Panc1 (cell line): Measurements from ENCODE around the gene NCAM1. TPM values are rescaled to one million over a fixed set of nuclear protein-coding genes. Genes with fewer than 3 reads are reported as not detected.

Source experiments
- ATAC-seq: fragments of 200-7000 bp; cut with Tn5 transposase; 2 replicates; pipeline ENCODE4 v1.9.1; 2020; ENCODE audit warnings: mild to moderate bottlenecking, moderate library complexity
- BruUV-seq: library from RNA; stranded (reverse); fragments of 400-500 nt; replicated peaks from 2 replicates; lab custom pipeline; 2021; lab: Mats Ljungman, UMichigan
- CTCF ChIA-PET: fragments of 300-600 bp; sonication (Branson Sonifier 250); formaldehyde crosslinking; loops from one replicate; lab custom pipeline; 2022; ENCODE audit warnings: antibody characterized with exemption; lab: Charles Lee
- POLR2A ChIA-PET: fragments of 300-600 bp; sonication (Branson Sonifier 250); formaldehyde crosslinking; loops from one replicate; lab custom pipeline; 2022; ENCODE audit warnings: antibody characterized with exemption; lab: Charles Lee
- DNase-seq: peaks from one replicate; pipeline ENCODE4 v3.0.0-alpha.2; 2010; ENCODE audit warnings: low read depth, low spot score
- H3K27ac ChIP-seq: 2 replicates; pipeline ENCODE4 v1.5.1; 2011; ENCODE audit warnings: mild to moderate bottlenecking, low read length, inconsistent platforms
- H3K27me3 ChIP-seq: fragments of 200-500 bp; sonication (Bioruptor generic); 2 replicates; pipeline ENCODE4 v1.6.0; 2014; ENCODE audit warnings: low read length, inconsistent platforms; ENCODE audit not compliant: control insufficient read depth, insufficient read depth
- H3K36me3 ChIP-seq: fragments of 200-500 bp; sonication (Bioruptor generic); 2 replicates; pipeline ENCODE4 v1.5.1; 2014; ENCODE audit warnings: inconsistent platforms, mild to moderate bottlenecking, low read length, moderate library complexity; ENCODE audit not compliant: control insufficient read depth, insufficient read depth
- H3K4me1 ChIP-seq: 2 replicates; pipeline ENCODE4 v1.5.1; 2011; ENCODE audit warnings: inconsistent platforms, mild to moderate bottlenecking, low read length, moderate library complexity; ENCODE audit not compliant: control insufficient read depth, insufficient read depth
- H3K4me3 ChIP-seq, 2 experiments: 2 replicates each; pipeline ENCODE4 v1.5.1; 2011 to 2012; ENCODE audit warnings: low read depth in 2 of 2, low read length in 2 of 2, mild to moderate bottlenecking in 2 of 2, inconsistent platforms in 1 of 2, moderate library complexity in 1 of 2
- H3K9me3 ChIP-seq: fragments of 200-500 bp; sonication (Bioruptor generic); 2 replicates; pipeline ENCODE4 v1.5.1; 2014; ENCODE audit warnings: low read depth, mild to moderate bottlenecking, inconsistent platforms, low read length, moderate library complexity; ENCODE audit not compliant: control insufficient read depth, insufficient read depth
- POLR2AphosphoS5 ChIP-seq: IDR thresholded peaks from 2 replicates; pipeline ENCODE4 v1.6.1; 2012; ENCODE audit warnings: mild to moderate bottlenecking, low read depth, low read length, moderate library complexity
- SIN3A ChIP-seq: IDR thresholded peaks from 2 replicates; pipeline ENCODE4 v1.6.1; 2012; ENCODE audit warnings: low read depth, mild to moderate bottlenecking, low read length, moderate library complexity, borderline replicate concordance; ENCODE audit not compliant: insufficient read depth
- TCF7L2 ChIP-seq: IDR thresholded peaks from 2 replicates; pipeline ENCODE4 v1.6.1; 2011; ENCODE audit warnings: mild to moderate bottlenecking, low read depth, low read length, inconsistent platforms
- in situ Hi-C: cut with HindIII; loops from 2 replicates; pipeline ENCODE4 v1.10.0; 2016; ENCODE audit warnings: low sequenced_read_pairs, low pct_unique_long_range_greater_than_20kb
- intact Hi-C: fragments of 100-400 bp; cut with micrococcal nuclease; formaldehyde crosslinking; loops from one replicate; pipeline ENCODE4 v1.10.0; 2022; ENCODE audit not compliant: unreplicated experiment
- total RNA-seq: library from RNA; stranded (reverse); gene quantifications from one replicate; pipeline ENCODE4 v1.2.1, GENCODE V29; 2021; ENCODE audit not compliant: unreplicated experiment
- TF ChIP-seq, protein P1 (sequence below): fragments of 450-650 bp; IDR thresholded peaks from 2 replicates; pipeline ENCODE4 v1.5.1; 2017; ENCODE audit warnings: mild to moderate bottlenecking
- TF ChIP-seq, protein P2 (sequence below), 2 experiments: IDR thresholded peaks; 2 replicates each; pipeline ENCODE4 v1.6.1; 2011 to 2012; ENCODE audit warnings: low read depth in 2 of 2, control low read depth in 1 of 2, low read length in 1 of 2, mild to moderate bottlenecking in 1 of 2, moderate library complexity in 1 of 2; ENCODE audit not compliant: insufficient read depth in 1 of 2

NCAM1 gene
- total RNA-seq, 1 experiment from 2014 or later = 0.18 TPM

DNA sequence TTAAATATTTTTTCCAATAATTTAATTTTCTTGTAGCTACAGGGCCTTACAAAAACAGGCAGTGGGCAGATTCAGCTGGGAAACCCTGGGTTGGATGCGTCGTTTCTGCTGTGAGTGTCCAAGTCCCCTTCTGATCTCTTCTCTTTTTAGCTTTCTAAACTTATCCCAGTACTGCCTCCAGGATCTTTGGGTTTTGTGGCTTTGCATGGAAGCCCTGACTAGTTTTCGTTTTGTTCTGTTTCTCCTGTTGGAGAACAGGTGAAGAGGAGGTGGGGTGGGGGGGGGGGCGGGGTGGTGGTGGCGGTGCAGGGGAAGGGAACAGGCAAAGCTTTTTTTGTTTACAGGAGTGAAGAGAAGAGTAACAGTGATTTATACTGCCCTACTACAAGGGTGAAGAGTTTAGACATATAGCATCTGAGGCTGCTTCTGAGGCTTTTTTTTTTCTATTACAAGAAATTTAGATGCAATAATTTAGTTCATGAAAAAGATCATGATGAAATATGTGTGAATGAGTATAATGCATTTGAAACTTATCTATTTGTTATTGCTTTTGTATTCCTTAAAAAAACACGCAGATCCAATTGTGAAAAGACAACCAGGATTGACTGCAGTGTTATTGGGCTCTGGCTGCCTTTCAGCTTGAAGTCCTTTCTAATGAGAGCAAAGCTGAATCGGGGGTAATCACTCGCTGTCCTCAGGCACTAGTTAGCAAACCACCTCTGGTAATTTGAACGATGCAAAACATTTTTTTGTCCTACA is 142.9 kb downstream of the NCAM1 start:
- intact Hi-C loops (no loop called here), in situ Hi-C loops (no loop called here)
- Histone ChIP-seq H3K4me3 (no peak overlapping the region), H3K9me3 (no peaks in the 10 kb centered on the region), H3K4me1 (no peaks in the 10 kb centered on the region), H3K27me3 (no peaks in the 10 kb centered on the region), H3K36me3 (no peaks in the 10 kb centered on the region), H3K27ac (no peak overlapping the region)
- BruUV-seq = no TSS peak
- ChIA-PET CTCF (no interaction called here), POLR2A (no interaction called here)
- ATAC-seq = no peak
- no peak for DNase-seq
- TF ChIP-seq SIN3A = no peak
- TF ChIP-seq TCF7L2 = no peak

DNA sequence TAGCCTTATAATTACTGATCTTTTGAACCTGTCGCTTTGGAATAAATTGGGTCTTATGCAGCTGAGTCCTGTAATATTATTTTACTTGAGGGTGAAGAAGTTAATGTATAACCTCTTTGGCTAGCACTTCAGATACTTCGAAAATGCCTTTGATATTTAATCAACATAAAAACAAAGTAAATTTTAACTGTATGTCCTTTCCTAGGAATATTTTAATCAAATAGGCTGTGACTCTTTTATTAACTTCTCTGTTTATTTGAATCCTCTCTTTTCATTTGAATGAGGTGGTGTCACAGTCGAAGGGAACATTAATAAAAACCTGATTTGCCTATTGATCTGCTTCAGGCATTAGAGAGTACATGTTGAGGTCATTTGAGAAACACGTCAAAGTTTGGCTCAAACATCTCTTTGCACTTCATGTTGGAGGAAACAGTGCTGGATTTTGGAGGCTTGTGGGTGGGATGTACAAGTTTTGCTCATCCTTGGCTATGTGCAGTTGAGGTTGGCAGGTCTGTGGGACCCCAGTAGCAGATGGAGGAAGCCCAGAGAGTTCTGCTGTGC is 143.6 kb downstream of the NCAM1 start:
- POLR2A ChIA-PET = no interaction called here
- no peaks in the 10 kb centered on the region for H3K27me3 ChIP-seq
- intact Hi-C loops = no loop called here
- CTCF ChIA-PET = no interaction called here
- in situ Hi-C loops = no loop called here
- ATAC-seq = no peak
- no peak for DNase-seq
- no peaks in the 10 kb centered on the region for H3K9me3 ChIP-seq
- no TSS peak for BruUV-seq
- H3K4me1 ChIP-seq = no peaks in the 10 kb centered on the region
- no peak overlapping the region for H3K4me3 ChIP-seq
- TF ChIP-seq, protein P1, sequence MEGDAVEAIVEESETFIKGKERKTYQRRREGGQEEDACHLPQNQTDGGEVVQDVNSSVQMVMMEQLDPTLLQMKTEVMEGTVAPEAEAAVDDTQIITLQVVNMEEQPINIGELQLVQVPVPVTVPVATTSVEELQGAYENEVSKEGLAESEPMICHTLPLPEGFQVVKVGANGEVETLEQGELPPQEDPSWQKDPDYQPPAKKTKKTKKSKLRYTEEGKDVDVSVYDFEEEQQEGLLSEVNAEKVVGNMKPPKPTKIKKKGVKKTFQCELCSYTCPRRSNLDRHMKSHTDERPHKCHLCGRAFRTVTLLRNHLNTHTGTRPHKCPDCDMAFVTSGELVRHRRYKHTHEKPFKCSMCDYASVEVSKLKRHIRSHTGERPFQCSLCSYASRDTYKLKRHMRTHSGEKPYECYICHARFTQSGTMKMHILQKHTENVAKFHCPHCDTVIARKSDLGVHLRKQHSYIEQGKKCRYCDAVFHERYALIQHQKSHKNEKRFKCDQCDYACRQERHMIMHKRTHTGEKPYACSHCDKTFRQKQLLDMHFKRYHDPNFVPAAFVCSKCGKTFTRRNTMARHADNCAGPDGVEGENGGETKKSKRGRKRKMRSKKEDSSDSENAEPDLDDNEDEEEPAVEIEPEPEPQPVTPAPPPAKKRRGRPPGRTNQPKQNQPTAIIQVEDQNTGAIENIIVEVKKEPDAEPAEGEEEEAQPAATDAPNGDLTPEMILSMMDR = no peak
- TF ChIP-seq POLR2AphosphoS5 = no peak
- no peak for TF ChIP-seq SIN3A
- no peak for TF ChIP-seq TCF7L2
- TF ChIP-seq, protein P2, sequence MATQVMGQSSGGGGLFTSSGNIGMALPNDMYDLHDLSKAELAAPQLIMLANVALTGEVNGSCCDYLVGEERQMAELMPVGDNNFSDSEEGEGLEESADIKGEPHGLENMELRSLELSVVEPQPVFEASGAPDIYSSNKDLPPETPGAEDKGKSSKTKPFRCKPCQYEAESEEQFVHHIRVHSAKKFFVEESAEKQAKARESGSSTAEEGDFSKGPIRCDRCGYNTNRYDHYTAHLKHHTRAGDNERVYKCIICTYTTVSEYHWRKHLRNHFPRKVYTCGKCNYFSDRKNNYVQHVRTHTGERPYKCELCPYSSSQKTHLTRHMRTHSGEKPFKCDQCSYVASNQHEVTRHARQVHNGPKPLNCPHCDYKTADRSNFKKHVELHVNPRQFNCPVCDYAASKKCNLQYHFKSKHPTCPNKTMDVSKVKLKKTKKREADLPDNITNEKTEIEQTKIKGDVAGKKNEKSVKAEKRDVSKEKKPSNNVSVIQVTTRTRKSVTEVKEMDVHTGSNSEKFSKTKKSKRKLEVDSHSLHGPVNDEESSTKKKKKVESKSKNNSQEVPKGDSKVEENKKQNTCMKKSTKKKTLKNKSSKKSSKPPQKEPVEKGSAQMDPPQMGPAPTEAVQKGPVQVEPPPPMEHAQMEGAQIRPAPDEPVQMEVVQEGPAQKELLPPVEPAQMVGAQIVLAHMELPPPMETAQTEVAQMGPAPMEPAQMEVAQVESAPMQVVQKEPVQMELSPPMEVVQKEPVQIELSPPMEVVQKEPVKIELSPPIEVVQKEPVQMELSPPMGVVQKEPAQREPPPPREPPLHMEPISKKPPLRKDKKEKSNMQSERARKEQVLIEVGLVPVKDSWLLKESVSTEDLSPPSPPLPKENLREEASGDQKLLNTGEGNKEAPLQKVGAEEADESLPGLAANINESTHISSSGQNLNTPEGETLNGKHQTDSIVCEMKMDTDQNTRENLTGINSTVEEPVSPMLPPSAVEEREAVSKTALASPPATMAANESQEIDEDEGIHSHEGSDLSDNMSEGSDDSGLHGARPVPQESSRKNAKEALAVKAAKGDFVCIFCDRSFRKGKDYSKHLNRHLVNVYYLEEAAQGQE (IDR thresholded peaks at IDR 0.05; ENCODE audit: insufficient read depth in 1 of 2, low read depth in 2 of 2, low read length in 1 of 2) = no peak
- no peak overlapping the region for H3K27ac ChIP-seq
- H3K36me3 ChIP-seq = no peaks in the 10 kb centered on the region

DNA sequence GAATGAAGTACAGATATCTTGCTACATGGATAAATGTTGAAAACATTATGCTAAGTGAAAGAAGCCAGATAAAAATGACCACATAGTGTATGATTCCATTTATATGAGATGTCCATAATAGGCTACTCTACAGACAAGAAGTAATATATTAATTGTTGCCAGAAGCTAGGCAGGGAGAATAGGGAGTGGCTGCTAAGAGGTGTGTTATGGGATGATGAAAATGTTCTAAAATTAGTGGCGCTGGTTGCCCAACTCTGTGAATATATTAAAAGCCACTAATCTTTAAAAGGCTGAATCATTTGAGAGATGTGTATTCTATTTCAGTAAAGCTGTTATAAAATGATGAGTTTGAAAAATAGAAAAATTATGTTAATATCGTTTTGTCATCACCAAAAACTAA is 144.4 kb downstream of the NCAM1 start:
- TF ChIP-seq SIN3A (no peak), POLR2AphosphoS5 (no peak), TCF7L2 (no peak)
- TF ChIP-seq, protein P1 = no peak
- TF ChIP-seq, protein P2 (IDR thresholded peaks at IDR 0.05; ENCODE audit: insufficient read depth in 1 of 2, low read depth in 2 of 2, low read length in 1 of 2) = no peak
- CTCF ChIA-PET = no interaction called here
- in situ Hi-C loops (no loop called here), intact Hi-C loops (no loop called here)
- POLR2A ChIA-PET = no interaction called here
- H3K27me3 ChIP-seq = no peaks in the 10 kb centered on the region
- ATAC-seq (no peak), DNase-seq (no peak)
- H3K27ac ChIP-seq = no peak overlapping the region
- no peak overlapping the region for H3K4me3 ChIP-seq
- no peaks in the 10 kb centered on the region for H3K4me1 ChIP-seq
- H3K9me3 ChIP-seq = no peaks in the 10 kb centered on the region
- no peaks in the 10 kb centered on the region for H3K36me3 ChIP-seq
- no TSS peak for BruUV-seq
